Activated CD8-positive, alpha-beta memory T cell treated with anti-CD3 and anti-CD28 coated beads, Interleukin-2, amount 50 U/mL, for 1 hour (primary cell): ENCODE data around the gene REEP1.
"Not testable (repeated sequence)": the region's sequence is repeated elsewhere in the genome, so short reads cannot be mapped to it uniquely, and the experiment has no call there.

Experiments
- DNase-seq: peaks from one replicate; pipeline ENCODE4 v3.0.0-alpha.2; 2020; ENCODE audit errors: extremely low read depth

REEP1 gene

DNA sequence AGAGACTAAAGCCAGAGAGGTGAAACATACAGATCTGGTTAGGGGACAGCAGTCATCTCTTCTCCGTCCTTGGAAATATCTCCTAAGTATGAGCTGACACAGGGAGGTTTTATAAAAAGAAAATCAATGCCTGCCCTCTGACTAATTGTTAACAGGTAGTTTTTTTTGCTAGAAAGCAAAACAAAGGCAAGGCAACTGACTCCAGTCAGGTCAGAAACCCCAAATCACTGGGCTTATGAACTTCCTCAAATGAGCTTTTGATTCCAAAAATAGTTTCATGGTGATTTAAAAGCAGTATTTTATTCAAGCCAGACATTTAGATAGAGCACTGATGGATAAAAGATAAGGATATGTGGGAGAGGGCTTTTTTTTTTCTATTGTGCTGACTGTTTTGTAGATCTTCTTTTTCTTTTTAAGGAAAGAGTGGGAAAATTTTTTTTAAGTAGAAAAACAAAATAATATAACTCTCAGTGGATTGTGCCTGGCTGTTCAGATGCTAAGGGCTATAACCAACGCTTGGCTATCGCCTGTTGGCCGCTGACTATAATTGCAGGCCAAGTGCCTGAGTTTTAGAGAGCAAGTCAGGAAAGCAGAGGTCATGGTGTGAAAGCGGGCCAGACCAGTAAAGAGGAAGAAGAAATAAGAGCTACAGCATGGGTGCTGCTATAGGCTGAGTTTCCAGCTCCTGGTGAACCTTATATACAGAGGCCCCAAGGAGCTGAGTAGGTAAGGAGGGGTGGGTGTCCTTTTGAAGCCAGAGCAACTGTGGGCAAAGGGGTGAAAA lies 93.3 kb downstream of the REEP1 start:
- DNase-seq: no peak

DNA sequence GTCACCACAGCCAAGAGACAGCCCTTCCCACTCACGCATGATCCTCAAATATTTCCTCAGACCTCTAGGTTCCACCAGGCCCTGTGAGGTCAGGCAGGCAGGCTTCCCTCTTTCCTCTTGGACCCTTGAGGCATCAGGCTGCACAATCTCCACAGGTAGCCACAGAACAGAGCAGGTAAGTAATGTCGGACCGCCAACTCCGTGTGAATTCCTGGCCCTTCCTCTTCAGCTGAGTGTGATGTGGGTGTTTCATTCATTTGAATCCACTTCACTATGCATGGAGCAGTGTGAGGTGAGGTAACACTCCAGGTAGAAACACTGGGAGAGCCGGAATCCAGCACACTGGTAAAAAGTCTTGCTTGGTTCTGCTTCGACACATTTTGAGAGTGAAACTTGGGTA lies 94.2 kb downstream of the REEP1 start:
- no peak for DNase-seq

DNA sequence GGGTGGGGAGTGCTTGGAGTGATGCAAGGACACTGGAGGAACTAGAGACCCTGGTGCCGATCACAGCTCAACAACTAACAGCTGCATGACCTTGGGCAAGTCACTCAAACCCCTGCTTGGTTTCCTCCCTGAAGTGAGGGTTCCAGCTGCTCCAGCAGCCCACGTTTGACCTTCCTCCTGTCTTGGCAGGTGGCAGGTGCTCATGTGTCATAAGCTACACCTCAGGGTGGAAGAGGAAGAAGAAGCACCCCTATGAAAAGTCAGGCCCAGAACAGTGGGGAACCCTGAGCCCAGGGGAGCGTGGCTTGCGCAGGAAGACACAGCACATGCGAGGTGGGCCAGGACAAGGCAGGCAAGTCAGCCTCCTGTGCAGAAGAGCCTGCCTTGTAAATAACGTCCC lies 95.8 kb downstream of the REEP1 start:
- DNase-seq: no peak

DNA sequence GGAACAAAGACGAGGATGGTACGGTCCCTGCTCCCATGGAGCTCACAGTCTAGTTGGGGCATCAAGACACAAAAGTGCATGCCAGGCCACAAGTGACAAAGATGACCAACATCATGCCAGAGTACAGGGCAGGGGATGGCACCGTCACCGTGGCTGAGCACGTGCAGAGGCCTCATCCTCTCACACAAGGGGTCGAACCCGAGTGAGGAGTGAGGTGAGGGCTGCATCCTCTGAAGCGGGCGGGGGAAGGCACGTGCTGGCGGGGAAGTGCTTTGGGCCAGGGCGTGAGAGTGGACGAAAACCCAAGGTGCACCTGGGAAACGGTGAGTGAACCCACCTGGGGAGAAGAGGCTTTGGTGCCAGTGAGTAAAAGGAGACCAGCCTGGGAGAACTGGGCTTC lies 97.2 kb downstream of the REEP1 start:
- DNase-seq: no peak

GRCh38 chr2:86239745-86240144 lies 97.7 kb downstream of the REEP1 start:
- no peak for DNase-seq

- DNase-seq: no peak
These were observed 98.1 kb downstream of the REEP1 start for GRCh38 chr2:86239326-86239725.

DNA sequence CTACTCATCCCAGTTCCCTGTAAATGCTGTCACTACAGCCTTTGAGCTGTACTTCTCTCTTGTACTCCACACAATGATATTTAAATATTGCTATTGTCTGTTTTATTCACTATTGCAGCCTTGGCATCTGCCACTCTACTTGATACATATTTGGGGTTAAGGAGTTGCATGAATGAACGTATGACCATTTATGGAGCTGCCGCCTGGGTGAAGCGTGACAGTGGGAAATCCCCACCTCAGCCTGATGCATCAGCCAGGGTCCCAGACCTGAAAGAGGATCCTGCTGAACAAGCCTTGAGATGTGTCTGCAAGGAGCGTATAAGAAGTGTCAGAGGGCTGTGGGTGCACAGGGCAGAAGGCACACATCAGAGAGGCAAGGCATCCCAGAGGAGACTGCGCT lies 99.1 kb downstream of the REEP1 start:
- no peak for DNase-seq

GRCh38 chr2:86237172-86237571 lies 100.3 kb downstream of the REEP1 start:
- no peak for DNase-seq

DNA sequence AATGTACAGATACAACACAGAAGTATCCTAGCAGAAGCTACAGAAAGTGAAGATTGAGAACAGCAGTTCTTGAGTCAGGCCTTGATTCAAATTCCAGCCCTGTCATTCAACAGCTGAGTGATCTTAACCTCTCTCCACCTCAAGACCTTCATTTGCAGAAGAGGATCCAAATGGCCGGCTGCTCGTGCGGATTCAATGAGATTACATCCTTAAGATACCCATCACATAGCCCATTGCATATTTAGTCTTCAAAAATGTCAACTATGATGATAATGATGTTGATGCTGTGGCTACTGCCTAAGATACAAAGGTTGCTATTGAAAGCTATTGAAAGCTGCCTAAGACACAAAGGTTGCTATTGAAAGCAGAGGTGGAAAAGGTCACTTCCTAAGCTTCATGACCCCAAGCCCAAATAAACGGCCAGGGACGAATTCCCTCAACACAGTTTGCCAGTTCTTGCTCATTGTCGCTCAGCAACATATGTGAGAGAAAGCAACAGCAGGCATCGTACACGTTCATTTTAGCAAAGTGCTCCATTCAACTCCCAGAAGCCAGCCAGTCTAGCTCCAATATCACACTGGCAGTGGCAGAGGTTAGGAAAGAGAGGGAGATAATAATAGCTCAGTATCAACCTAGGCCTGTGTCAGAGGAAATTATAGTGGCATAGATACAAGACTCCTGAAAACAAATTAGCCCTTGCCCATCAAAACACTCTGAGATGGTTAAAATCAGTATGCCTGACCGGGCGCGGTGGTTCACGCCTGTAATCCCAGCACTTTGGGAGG lies 102.0 kb downstream of the REEP1 start:
- DNase-seq: no peak

GRCh38 chr2:86234563-86235131 lies 102.8 kb downstream of the REEP1 start:
- no peak for DNase-seq

- no peak for DNase-seq
These were observed 104.0 kb downstream of the REEP1 start for GRCh38 chr2:86233436-86233835.

- DNase-seq: no peak
These were observed 104.5 kb downstream of the REEP1 start for GRCh38 chr2:86232910-86233309.

GRCh38 chr2:86232373-86232784 lies 105.0 kb downstream of the REEP1 start:
- no peak for DNase-seq

- DNase-seq: no peak
These were observed 105.6 kb downstream of the REEP1 start for GRCh38 chr2:86231680-86232372.

DNA sequence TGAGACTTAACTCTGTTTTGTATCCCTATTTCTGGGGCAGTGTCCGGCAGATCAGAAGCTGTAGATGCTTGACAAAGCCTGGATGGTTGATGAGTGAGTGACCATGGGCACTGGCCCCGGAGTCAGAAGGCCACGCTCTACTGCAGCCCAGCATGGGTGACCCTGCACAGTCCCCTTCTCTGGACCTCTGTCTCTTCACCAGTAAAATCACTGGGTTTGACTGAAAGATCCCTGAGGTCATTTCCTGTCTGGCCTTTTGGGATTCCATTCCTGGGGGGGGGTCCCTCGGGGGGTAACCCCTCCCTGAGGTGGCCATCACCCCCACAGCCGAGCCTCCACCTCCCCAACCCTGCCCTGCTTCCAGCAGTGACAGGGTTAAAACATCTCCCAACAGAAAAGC lies 106.5 kb downstream of the REEP1 start:
- no peak for DNase-seq

DNA sequence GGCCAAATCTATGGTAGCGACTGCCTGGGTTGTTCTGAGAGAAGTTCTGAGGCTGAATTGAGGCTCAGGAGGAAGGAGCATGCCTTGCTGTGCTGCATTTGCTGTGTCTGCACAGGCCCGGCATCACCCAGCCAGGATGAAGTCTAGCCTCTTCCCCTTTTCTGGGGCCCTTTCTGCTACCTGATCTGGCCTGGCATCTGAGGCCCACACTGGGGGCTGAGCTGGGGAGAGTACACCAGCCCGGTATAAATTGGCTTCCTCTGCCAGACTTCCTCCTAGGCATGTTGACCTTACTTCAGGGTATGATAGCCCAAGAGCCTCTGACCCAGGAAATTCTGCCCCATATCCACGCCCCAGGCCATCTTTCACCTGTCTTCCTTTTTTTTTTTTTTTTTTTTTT lies 108.2 kb downstream of the REEP1 start:
- no peak for DNase-seq

- DNase-seq: not testable (repeated sequence)
These were observed 108.9 kb downstream of the REEP1 start for GRCh38 chr2:86228574-86228973.

- no peak for DNase-seq
These were observed 109.7 kb downstream of the REEP1 start for GRCh38 chr2:86227685-86228084.

GRCh38 chr2:86226636-86227520 lies 110.5 kb downstream of the REEP1 start:
- no peak for DNase-seq

- no peak for DNase-seq
These were observed 111.4 kb downstream of the REEP1 start for GRCh38 chr2:86226070-86226469.

DNA sequence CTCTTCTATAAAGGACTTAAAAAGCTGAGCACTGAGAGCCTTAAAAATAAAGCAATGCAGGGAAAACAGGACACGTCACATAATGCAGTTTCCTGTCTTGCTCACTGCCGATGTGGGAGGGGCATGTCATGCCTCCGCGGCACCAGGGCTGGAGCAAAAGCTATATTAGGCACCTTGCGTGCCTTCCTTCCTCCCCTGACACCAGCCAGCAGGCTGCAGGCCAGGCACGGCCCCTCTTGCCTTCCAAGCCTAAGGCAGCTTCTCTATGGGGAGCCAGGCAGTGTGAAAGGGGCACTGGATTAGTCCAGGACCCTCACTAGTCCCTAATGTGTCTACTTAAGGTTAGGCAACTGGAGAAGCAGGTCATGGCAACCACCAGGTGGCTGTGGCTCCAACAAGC lies 111.8 kb downstream of the REEP1 start:
- no peak for DNase-seq
